CD4-positive, alpha-beta T cell treated with Interleukin-10 for 1 hour (primary cell): ENCODE results near the gene AFF3.

ENCODE experiments used
- DNase-seq: peaks from one replicate; pipeline ENCODE4 v3.0.0-alpha.2; 2020

The AFF3 gene

GRCh38 chr2:100067784-100068183 lies 74.6 kb downstream of the AFF3 start:
- DNase-seq: no peak

- no peak for DNase-seq
Observed at GRCh38 chr2:100066856-100067255, 75.5 kb downstream of the AFF3 start.

- no peak for DNase-seq
Observed at GRCh38 chr2:100066246-100066645, 76.1 kb downstream of the AFF3 start.

- no peak for DNase-seq
Observed at GRCh38 chr2:100064592-100065428, 77.6 kb downstream of the AFF3 start.

- DNase-seq: no peak
Observed at GRCh38 chr2:100064165-100064564, 78.2 kb downstream of the AFF3 start.

GRCh38 chr2:100063459-100063953 lies 78.9 kb downstream of the AFF3 start:
- DNase-seq: no peak

GRCh38 chr2:100062336-100062735 lies 80.1 kb downstream of the AFF3 start:
- no peak for DNase-seq

GRCh38 chr2:100060875-100061274 lies 81.5 kb downstream of the AFF3 start:
- DNase-seq: peak; percentile 39

GRCh38 chr2:100059638-100060037 lies 82.8 kb downstream of the AFF3 start:
- DNase-seq: no peak

- no peak for DNase-seq
Observed at GRCh38 chr2:100057901-100058261, 84.5 kb downstream of the AFF3 start.

- no peak for DNase-seq
Observed at GRCh38 chr2:100054426-100054825, 88.0 kb downstream of the AFF3 start.

GRCh38 chr2:100053087-100053885 lies 89.1 kb downstream of the AFF3 start:
- DNase-seq: no peak

GRCh38 chr2:100052650-100053049 lies 89.7 kb downstream of the AFF3 start:
- no peak for DNase-seq

- no peak for DNase-seq
Observed at GRCh38 chr2:100051253-100051652, 91.1 kb downstream of the AFF3 start.

- no peak for DNase-seq
Observed at GRCh38 chr2:100050685-100051084, 91.7 kb downstream of the AFF3 start.

- DNase-seq: no peak
Observed at GRCh38 chr2:100046961-100047947, 95.1 kb downstream of the AFF3 start.

GRCh38 chr2:100045000-100045399 lies 97.4 kb downstream of the AFF3 start:
- no peak for DNase-seq

- no peak for DNase-seq
Observed at GRCh38 chr2:100043891-100044255, 98.5 kb downstream of the AFF3 start.

- DNase-seq: no peak
Observed at GRCh38 chr2:100043081-100043890, 99.1 kb downstream of the AFF3 start.

- no peak for DNase-seq
Observed at GRCh38 chr2:100042562-100042961, 99.8 kb downstream of the AFF3 start.

GRCh38 chr2:100041946-100042345 lies 100.4 kb downstream of the AFF3 start:
- no peak for DNase-seq

- DNase-seq: no peak
Observed at GRCh38 chr2:100041385-100041784, 101.0 kb downstream of the AFF3 start.
